NCI-H2107 treated with DMSO at 0.1 percent for 48 hours (cell line): ENCODE results near the gene KIAA1217.
A peak's percentile ranks its signal among the peaks of the same experiment; 100 is the strongest.

ENCODE experiments used
- DNase-seq: peaks from one replicate; lab custom pipeline; 2025; ENCODE audit not compliant: unreplicated experiment; lab: John Stamatoyannopoulos, UW

Gene KIAA1217

DNA sequence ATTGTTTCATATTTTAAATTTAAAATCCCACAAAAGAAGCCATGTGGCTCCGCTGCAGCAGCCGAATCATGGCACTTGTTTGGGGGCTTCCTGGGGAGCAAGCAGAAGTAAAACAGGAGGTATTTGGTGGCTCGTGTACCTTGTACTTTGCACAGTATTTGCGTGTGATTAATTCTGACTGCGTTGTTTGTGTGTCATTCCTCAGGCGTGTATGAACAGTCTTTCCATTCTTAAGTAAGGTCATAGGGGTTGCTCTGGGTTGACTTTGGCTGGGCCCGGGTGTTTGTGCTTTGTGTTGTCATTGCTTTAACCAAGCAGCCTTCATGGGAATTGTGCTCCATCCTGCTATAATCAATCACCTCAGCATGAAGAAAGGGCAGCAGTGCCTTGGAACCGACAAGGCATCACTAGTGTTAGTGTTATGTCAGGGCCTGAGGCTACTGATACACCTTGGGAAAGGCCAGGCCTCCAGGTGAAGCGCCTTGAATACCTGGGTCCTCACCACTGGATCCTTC lies 332.4 kb downstream of the KIAA1217 start:
- no peak for DNase-seq

DNA sequence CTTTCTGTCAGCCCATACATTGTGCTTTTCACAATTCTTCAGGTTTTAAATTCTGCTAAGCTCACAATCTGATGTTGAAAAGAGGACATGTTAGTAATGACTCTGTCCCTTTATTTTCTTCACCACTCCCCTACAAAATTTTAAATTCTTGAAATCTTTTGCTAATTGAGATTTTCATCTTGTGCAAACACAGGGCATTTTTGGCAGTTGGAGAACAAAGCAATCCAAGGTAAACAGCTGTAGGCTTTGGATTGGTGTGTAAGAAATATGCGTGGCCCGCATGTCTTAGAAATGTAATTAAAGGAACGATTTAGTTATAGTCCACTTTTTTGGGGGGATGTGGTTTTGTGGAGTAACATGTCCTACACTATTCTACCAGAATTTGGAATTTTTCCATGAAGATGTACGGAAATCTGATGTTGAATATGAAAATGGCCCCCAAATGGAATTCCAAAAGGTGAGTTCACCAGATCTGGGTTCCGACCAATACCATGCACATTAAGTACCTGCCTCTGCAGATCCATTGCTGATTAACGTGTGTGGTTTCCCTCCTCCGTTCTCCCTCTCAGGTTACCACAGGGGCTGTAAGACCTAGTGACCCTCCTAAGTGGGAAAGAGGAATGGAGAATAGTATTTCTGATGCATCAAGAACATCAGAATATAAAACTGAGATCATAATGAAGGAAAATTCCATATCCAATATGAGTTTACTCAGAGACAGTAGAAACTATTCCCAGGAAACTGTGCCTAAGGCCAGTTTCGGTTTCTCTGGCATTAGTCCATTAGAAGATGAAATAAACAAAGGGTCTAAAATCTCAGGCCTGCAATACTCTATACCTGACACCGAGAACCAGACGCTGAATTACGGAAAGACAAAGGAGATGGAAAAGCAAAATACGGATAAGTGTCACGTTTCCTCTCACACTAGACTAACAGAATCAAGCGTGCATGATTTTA lies 333.7 kb downstream of the KIAA1217 start:
- no peak for DNase-seq

DNA sequence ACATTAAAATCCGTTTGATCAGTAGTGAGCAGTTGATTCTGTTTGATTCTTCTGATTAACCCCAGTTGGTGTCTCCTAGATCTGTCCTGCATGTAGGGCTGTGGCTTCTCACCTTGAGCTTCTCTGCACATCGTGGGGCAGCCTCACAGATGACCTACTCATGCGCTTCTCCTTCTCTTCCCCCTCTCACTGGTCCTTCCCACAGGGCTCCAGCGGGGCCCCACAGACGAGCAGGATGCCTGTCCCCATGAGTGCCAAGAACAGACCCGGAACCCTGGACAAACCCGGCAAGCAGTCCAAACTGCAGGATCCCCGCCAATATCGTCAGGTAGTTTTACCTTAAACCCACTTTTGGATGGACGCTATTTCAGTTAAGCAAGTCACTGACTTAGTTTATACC lies 335.8 kb downstream of the KIAA1217 start:
- DNase-seq: no peak

DNA sequence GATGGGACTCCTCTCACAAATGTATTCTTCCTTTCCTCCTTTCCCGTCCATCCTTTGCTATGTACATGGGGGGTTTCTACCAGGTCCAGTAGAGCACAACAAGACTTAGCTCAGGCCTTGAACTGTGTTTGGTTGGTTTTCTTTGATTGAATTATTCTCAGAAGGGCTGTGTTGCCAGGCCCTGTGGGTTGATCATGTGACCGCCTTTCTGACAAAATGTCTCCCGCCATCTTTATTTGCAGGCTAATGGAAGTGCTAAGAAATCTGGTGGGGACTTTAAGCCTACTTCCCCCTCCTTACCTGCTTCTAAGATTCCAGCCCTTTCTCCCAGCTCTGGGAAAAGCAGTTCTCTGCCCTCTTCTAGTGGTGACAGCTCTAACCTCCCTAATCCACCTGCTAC lies 336.6 kb downstream of the KIAA1217 start:
- no peak for DNase-seq

DNA sequence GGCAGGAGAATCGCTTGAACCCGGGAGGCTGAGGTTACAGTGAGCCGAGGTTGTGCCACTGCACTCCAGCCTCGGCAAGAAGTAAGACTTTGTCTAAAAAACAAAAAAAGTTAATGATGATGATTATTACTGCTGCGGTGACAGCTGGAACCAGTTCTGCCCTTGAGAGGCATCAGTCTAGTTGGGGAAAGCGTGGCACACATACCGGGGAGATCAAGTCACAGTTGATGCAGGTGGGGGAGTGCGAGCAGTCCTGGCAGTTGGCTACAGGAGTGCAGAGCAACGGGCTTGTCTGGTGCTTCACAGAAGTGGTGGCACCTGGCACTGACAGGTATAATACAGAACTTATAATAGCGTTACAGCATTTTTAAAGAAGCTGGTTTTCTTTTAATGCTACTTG lies 341.7 kb downstream of the KIAA1217 start:
- DNase-seq: no peak

DNA sequence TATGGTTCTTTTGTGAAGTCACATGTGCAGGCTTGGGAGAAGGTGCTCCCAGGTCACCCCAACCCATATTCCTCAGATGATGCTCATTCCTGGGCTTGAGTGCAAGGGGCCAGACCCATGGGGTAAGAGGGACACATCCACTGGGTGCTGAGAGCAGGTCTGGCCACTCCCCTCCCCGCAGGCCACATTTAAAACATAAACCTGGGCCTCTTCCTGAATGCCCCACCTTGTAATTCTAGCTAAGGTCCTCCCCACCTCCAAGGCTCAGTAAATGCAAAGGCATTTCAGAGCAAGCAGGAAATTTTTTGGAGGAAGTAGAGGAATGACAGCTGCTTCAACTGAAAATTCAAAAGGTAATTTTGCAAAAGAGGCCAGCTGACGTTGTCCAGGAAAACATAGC lies 342.2 kb downstream of the KIAA1217 start:
- DNase-seq: no peak

DNA sequence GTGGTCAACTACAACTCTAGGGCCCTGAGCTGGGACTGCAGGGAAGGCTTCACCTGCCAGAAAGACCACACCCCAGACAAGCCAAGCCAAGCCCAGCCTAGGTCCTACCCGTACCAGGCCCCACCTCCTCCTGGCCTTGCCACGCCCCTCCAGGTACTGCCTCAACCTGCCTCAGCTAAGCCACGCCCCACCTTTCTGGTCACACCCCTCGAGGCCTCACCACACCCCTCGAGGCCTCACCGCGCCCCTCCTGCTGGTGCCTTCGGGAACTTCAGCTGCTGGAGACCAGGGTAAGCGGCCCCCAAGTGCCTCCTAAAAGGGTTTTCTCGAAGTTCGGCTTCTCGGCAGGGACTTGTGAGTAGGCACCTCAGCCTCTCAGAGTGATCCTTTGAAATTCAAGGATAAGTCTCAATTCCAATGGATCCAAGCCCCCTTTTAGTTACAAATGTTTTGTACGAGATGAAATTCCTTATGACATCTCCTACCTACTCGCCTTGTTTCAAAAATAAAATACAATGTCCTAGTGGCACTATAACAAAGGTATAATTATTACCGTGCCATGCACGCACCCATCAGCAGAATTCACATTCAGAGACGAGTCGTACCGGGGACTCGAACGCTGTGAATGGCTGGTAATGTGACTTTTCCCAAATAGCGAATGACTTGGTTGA lies 343.5 kb downstream of the KIAA1217 start:
- no peak for DNase-seq

DNA sequence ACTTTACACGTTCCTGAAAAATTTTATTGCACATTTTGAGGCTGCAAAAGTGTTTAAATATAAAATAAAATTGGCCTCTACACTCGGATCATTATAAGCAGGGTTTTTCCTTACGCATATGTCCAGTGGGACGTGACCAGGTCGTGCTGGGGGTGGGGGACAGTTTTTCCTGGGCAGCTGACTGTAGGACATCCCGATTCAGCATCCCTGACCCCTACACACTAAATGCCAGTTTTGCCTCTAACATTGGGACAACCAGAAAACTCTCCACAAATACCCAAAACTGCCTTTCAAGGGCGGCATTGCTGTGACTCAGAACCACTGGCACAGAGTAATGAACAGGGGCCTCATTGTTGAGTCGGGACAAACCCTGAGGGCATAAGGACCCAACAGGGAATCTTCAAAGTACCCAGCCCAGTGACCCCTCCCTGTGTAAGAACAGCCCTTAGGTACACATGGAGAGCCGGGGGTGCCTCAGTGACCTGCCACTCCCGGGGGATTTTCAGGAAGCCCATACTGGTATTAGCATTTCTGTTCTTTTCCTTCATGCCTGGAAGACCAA lies 344.2 kb downstream of the KIAA1217 start:
- no peak for DNase-seq

DNA sequence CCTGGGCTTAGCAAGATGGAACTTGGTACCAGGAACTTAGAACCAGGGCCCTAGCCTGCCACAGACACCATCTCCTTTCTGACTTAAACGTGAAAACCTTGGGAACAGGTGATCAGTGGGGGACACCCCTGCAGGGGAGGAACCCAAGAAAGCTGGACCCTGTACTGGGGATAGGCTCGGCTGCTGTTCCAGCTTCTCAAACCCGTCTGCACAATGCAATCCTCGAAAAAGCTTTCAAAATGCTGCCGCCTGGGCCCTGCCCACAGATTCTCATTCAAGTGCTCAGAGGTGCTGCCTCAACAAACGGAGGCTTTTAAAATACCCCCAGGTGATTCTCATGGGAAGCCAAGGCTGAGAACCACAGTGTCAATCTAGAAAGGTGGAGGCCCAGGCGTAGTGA lies 345.1 kb downstream of the KIAA1217 start:
- DNase-seq: no peak

DNA sequence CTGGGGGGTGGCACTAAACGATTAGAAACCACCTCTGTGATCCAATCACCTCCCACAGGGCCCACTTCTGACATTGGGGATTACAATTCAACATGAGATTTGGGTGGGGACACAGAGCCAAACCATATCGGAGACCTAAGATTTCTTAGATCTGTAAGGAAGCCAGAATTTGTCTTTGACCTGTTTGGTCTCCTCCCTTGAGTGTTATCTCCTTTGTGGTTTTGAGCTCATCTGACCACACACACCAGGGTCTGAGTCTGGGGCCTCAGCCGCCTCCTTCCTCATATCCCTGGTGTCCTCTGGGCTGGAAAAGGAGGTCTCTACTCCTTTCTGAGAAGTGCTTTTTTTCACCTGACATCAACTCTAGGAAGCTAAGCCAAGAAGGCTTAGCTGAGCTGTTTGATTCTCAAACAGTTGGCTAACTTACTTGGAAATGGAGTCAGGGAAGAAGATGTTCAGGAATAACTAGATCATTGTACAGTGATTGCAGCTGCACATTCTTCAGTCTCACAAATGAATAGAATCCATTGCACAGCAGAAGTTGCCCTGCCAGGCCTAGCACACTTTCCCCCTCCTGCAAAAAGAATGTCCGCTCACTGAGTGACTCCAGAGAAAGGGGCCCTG lies 347.3 kb downstream of the KIAA1217 start:
- DNase-seq: no peak

DNA sequence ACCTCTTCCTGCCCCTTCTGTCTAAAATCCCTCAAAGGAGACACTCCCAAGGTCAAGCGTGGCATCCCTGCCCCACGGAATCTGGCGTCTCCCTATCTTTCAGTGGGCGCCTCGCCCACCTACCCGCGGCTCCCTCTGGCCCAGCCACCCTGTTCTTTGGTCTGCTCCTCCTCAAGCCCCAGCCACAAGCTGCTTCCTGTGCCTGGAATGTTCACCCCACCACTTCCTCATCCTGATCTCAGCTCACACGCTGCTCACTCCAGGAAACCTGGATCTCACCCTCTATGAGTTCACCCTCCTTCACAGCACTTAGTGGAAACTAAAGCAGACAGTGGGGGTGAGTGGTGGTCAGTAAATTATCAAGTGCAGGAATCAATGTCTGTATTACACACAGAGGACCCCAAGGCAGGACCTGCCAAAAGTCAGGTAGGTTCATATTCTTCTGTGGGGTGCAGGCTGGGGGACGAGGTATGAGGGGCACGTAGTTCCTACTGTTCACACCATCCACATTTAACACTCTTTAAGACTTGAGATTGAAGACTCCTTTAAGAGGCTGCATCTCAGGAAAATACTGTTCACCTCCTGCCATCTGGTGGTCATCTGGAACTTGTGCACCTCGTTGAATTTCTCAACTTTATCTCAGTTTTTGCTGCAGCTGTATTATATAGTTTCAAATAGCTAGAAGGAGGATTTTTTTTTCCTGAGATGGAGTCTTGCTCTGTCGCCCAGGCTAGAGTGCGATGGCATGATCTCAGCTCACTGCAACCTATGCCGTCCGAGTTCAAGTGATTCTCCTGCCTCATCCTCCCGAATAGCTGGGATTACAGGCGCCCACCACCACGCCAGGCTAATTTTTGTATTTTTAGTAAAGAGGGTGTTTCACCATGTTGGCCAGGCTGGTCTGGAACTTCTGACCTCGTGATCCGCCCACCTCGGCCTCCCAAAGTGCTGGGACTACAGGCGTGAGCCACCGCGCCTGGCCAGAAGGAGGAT lies 348.1 kb downstream of the KIAA1217 start:
- peak; percentile 3 for DNase-seq

DNA sequence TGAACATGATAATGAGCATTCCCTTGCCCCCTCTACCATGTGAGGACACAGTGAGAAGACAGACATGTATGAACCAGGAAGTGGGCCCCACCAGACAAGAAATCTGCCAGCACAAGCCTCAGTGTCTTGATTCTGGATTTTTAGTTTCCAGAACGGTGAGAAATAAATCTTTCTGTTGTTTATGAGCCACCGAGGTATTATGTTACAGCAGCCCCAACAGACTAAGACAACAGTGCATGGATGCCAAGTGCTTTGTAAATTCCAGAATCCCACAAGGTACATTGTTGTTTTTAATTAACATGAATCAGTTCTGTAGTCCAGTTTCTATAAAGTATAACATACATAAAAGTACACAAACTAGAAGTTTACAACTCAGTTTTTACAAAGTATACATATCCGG lies 352.5 kb downstream of the KIAA1217 start:
- DNase-seq: peak; percentile 13

DNA sequence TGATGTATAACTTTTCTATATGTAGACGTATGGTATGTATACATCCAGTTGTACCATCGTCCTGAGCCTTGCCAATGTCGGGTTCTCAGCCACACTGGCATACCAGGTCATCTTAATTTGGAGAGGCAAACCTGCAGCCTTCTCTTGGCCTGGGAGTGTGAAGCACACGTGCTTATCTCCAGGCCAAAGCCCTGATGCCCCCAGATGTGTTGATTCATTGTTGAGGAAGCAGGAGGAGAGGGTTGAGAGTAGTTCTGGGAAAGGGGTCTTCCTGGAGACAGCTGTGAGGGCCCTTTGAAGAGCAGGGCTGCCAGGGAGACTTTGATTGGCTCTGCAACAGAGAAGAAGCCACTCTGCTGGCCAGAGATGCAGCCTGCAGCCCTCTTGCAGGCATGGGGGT lies 359.1 kb downstream of the KIAA1217 start:
- no peak for DNase-seq

DNA sequence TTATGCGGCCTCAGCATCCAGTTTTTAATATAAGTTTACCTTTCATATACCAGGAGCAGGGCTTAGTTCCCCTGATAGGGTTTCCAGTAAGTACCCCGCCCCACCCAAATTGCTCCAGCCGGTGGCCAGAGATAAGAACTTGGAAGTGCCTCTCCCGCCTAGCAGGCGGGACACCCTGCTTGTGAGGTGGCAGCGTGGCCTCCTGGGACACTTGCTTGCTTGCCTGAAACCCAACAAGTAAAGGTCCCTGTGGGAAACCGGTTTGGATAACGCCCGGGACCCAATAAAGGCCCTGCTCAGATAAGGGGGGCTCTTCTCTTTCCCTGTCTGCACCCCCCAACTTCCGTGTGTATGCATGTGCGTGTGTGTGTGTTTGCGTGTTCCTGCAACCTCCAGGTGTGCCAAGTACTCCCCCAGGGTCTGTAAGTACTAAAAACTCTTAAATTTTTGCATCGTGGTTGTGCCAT lies 360.4 kb downstream of the KIAA1217 start:
- DNase-seq: no peak

DNA sequence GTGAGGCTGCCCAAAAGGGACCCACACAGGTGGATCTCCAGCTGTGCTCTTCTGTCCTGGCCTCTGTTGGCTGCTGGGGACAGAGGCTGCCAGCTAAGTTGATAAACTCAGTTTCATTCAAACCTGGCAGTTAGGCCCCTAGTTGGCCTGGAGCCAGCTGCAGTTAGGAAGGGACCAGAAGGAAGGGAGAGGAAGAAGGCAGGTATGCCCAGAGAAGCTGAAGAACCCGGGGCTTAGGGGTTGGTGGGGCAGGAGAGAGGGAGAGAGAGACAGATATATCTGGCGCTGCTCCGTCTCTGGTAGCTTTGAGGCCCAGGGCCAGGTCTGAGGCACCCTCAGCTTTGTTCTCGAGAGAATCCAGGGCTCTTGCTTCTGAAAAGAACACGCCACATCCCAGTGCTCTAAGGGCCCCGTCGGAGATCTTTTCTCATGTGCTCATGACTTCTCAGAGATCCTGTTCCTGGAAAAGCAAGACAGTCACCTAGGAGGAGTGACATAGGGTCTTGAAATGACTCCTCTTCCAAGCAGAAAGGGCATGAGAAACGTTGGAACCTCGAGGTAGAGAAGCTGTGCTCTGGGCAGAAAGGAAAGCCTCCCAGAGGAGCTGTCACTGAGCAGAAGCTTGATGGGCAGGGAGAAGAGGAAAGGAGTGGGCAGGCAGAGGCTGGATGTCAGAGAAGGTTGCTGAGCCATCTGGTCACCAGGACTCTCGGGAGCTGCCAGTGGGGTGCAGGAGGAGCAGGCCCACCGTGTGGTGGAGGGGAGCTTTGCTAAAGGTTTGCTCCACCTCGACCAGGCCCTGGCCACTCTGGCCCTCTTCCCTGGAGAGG lies 361.1 kb downstream of the KIAA1217 start:
- no peak for DNase-seq

DNA sequence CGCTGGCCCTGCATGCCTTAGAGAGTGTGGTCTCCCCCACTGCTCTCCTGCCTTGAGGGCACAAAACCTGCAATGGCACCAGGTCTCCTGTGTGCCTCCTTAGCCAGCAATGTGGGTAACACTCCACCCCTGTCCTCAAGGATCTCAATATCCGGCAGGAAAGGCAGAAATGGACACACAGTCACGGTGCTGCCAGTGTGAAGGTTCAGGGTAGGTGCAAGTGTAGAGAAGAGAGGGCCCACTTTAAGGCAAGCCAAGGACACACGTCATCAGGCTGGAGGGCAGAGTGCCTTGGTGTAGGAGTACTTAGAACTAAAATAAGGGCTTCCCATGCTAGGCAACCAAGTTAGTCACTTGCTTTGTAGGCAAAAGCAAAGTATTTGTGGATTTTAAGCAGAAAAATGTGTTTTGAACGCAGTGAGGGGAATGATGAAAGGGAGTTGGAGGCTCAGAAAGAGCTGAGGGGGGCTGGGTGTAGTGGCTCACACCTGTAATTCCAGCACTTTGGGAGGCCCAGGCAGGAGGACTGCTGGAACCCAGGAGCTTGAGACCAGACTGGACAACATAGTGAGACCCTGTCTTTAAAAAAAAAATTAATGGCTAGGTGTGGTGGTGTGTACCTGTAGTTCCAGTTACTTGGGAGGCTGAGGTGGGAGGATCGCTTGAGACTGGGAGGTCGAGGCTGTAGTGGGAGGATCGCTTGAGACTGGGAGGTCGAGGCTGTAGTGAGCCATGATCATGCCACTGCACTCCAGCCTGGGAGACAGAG lies 361.9 kb downstream of the KIAA1217 start:
- no peak for DNase-seq

DNA sequence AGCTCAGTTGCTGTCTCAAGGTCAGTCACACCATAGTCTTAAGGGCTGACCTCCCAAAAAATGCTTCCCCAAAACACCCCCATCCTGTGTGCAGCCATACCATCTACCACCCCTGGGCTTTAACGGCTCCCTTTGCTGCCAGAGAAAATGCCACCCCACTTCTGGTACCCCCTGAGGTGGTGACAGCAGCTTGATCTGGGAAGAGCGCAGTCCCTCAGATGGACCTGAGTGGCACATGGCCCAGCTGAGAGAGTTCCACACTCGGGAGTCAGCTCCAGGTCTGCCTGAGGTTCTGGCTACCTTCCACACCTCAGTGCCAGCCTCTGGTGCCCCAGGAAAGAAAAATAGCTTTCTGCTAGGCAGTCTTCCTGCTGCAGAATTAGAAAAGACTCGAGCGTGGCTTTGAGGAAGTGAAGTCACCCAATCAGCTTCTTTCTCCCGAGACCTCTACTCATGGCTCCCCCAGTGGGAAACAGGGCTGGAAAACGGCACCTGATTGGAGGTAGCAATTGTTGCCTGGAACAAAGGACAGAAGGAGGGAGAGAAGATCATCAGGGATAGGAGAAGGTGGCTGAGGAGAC lies 363.0 kb downstream of the KIAA1217 start:
- no peak for DNase-seq

DNA sequence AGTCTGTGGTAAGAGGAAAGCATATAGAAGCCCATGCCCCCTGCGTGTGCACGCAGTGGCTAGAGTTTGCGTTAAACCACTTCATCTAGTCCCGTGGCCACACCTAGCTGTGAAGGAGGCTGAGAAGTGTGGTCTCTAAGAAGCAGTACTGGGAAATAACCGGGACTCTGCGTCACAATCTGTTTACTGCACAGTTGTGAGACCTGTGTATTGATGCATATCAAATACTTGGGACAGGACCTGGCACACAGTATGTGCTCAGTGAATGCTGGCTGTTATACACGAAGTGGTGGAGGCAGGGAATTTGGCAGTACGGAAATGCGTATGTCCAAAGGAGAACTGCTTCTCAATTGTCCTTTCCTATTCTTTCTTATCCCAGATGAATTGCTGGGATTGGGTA lies 365.2 kb downstream of the KIAA1217 start:
- no peak for DNase-seq
